HFF-Myc (cell line): ENCODE data around the gene OR1K1.

ENCODE experiments used
- DNase-seq: peaks from one replicate; pipeline ENCODE4 v3.0.0-alpha.2; 2011; ENCODE audit warnings: low read depth; ENCODE audit errors: extremely low read depth
- H3K4me3 ChIP-seq: replicated peaks from 2 replicates; pipeline ENCODE4 v1.5.1; 2011; ENCODE audit warnings: low read depth, mild to moderate bottlenecking, control low read depth, low read length
- TF ChIP-seq, protein P1 (sequence below): IDR thresholded peaks from 2 replicates; pipeline ENCODE4 v1.5.1; 2012; ENCODE audit warnings: mild to moderate bottlenecking, low read depth, low read length, control low read depth; ENCODE audit errors: missing control alignments

OR1K1 gene, protein sequence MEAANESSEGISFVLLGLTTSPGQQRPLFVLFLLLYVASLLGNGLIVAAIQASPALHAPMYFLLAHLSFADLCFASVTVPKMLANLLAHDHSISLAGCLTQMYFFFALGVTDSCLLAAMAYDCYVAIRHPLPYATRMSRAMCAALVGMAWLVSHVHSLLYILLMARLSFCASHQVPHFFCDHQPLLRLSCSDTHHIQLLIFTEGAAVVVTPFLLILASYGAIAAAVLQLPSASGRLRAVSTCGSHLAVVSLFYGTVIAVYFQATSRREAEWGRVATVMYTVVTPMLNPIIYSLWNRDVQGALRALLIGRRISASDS

DNA sequence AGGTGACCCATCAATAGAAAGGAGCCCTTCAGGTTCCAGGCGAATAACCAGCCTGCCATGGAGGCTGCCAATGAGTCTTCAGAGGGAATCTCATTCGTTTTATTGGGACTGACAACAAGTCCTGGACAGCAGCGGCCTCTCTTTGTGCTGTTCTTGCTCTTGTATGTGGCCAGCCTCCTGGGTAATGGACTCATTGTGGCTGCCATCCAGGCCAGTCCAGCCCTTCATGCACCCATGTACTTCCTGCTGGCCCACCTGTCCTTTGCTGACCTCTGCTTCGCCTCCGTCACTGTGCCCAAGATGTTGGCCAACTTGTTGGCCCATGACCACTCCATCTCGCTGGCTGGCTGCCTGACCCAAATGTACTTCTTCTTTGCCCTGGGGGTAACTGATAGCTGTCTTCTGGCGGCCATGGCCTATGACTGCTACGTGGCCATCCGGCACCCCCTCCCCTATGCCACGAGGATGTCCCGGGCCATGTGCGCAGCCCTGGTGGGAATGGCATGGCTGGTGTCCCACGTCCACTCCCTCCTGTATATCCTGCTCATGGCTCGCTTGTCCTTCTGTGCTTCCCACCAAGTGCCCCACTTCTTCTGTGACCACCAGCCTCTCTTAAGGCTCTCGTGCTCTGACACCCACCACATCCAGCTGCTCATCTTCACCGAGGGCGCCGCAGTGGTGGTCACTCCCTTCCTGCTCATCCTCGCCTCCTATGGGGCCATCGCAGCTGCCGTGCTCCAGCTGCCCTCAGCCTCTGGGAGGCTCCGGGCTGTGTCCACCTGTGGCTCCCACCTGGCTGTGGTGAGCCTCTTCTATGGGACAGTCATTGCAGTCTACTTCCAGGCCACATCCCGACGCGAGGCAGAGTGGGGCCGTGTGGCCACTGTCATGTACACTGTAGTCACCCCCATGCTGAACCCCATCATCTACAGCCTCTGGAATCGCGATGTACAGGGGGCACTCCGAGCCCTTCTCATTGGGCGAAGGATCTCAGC, at the start of gene OR1K1:
Gene OR1K1 (plus strand): TSS at position 58 of the 995 bp plus-strand sequence. CDS start 0 bp downstream, at position 58.
- no peak for DNase-seq
- no peak within 1 kb of the TSS for H3K4me3 ChIP-seq
- TF ChIP-seq, protein P1, sequence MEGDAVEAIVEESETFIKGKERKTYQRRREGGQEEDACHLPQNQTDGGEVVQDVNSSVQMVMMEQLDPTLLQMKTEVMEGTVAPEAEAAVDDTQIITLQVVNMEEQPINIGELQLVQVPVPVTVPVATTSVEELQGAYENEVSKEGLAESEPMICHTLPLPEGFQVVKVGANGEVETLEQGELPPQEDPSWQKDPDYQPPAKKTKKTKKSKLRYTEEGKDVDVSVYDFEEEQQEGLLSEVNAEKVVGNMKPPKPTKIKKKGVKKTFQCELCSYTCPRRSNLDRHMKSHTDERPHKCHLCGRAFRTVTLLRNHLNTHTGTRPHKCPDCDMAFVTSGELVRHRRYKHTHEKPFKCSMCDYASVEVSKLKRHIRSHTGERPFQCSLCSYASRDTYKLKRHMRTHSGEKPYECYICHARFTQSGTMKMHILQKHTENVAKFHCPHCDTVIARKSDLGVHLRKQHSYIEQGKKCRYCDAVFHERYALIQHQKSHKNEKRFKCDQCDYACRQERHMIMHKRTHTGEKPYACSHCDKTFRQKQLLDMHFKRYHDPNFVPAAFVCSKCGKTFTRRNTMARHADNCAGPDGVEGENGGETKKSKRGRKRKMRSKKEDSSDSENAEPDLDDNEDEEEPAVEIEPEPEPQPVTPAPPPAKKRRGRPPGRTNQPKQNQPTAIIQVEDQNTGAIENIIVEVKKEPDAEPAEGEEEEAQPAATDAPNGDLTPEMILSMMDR = no peak

DNA sequence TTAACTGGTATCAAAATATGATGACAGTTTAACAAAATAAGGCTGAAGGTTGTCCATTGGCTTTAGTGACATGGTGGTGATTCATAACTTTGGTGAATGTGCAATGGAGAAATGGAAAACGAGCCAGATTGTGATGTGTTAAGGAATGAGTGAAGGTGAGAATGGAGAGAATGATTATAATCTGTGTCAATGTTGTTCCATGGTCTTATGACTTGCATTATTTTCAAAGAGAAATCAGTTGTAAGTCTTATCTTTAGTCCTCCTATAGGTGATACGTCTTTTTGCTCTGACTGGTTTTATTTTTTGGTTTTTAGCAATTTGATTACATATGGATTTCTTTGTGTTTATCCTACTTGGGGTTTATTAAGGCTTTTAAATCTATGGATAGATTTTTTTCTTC, 45.1 kb upstream of the OR1K1 start:
- TF ChIP-seq, protein P1 = no peak
- H3K4me3 ChIP-seq = no peak overlapping the region
- DNase-seq = no peak

DNA sequence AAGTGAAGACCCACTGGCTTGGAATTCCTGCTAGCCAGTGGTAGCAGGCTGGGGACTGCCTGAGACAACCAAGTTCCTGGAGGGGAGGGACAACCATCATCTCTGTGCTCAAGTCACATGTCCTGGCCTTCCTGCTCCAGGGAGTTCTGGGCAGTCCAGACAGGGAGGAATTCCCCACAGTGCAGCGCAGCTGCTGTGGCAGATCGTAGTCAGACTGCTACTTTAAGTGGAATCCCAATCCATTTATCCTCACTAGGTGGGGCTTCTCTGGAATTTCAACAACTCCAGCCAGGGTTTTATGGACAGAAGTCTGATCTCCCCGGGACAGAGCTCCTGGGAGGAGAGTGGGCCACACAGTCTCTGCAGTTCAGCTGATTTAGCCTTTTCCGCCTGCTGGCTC, 32.1 kb upstream of the OR1K1 start:
- no peak overlapping the region for H3K4me3 ChIP-seq
- DNase-seq = no peak
- TF ChIP-seq, protein P1 = no peak

DNA sequence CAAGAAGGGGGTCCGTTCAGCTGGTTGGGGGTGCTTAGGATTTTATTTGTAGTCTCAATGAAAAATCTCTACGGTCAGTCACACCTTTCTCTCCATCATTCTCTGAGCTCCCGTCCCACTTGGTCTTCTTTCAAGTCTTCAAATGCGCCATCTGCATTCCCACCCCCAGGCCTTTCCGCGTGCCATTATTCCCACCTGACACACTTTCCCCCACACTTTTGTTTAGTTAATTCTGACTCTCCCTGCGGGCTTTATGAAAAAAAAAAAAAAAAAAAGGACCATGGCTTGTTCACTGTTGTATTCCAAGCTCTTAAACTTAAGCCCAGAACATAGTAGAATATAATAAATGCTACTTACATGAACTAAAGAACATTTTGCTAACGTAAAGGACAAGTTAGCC, 22.9 kb upstream of the OR1K1 start:
- no peak overlapping the region for H3K4me3 ChIP-seq
- DNase-seq = no peak
- TF ChIP-seq, protein P1 = no peak

DNA sequence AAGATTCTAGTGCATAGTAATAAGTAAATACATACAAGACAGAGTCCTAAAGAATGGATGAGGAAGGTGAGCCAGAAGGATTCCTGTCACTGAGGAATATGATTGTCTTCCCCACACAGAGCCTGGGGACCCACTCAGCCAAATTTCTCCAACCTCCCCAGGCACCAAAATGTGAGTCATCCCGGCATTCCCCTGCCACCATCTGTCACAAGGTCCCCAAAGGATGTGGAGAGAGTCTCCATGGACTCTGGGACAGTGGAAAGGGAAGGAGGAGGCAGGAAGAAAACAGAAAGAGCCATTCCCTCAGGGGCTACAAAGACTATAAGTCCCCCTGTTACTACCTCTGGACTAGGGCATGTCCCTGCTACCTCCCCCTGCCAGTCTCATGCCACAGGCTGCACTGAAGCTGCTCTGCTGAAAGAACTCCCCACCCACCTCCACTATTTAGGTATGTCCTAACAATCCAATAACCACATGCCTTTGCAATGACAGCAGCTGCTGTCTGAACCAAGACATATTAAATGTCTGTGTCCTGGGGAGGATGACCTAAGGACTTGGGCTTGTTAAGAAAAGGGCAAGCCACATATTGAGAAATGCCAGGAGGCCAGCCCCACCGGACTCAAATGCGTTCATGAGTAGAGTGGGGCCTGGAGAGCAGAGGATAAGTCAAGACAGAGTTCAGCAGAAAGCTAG, 21.8 kb upstream of the OR1K1 start:
- no peak for DNase-seq
- no peak overlapping the region for H3K4me3 ChIP-seq

DNA sequence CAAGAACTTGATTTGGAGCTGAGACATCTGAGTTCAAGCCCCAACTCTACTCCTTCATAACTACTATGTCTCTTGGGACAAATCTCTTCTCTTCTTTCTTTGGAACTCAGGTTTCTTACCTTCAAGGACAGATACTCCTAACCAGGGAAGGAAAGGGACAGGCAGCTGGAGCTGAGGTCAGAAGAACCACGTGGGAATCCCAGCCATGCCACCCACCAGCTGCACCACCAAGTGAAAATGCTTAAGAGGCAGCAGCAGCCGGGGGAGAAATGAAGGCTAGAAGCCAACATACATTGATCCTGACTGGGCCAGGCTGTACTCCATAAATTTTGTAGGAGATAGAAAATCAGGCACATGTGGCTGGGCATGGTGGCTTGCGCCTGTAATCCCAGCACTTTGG, 20.7 kb upstream of the OR1K1 start:
- no peak overlapping the region for H3K4me3 ChIP-seq

More for the DNA sequence above, 21.8 kb upstream of the OR1K1 start:
- TF ChIP-seq, protein P1 = no peak

More for the DNA sequence above, 20.7 kb upstream of the OR1K1 start:
- DNase-seq = no peak
- TF ChIP-seq, protein P1 = no peak
